ENCODE results near the gene TEP1. TPM values are rescaled to one million over a fixed set of nuclear protein-coding genes. Genes with fewer than 3 reads are reported as not detected.

The TEP1 gene
- total and polyA plus RNA-seq, 2 of the 8 experiments (the other 6 are each of a cell fraction or from before 2014, with no cell fraction given): 6.9 to 10.7 TPM

GRCh38 chr14:20418501-20418909 lies 5.2 kb upstream of the TEP1 start:
- Histone ChIP-seq H3K27ac (ENCODE audit: low read depth, low read length) (no peak overlapping the region), H3K4ac (replicated peaks; ENCODE audit: insufficient read length, low read depth, low read length) (no peak overlapping the region), H3K23ac (ENCODE audit: insufficient read length) (no peak overlapping the region), H4K8ac (ENCODE audit: extremely low read depth, insufficient read depth, low read length) (no peak overlapping the region), H2BK15ac (ENCODE audit: low read length) (no peak overlapping the region), H2AFZ (ENCODE audit: low read length) (no peak overlapping the region), H3K9me3 (ENCODE audit: insufficient read depth in 2 of 2, low read depth in 1 of 2, low read length in 1 of 2) (no peaks in the 10 kb centered on the region), H3K18ac (ENCODE audit: extremely low read depth, low read length) (no peak overlapping the region), H3K4me1 (replicated peaks in 1 of 4; ENCODE audit: control insufficient read depth in 3 of 4, insufficient read depth in 4 of 4, low read length in 3 of 4) (peaks cover 0 to 10% (median 4%) of the 10 kb centered on the region in 4 experiments; a peak in 4 of 7 replicates), H3K23me2 (ENCODE audit: low read depth, low read length) (peaks cover 4% of the 10 kb centered on the region), H2BK12ac (ENCODE audit: low read depth, low read length) (no peak overlapping the region), H2BK5ac (ENCODE audit: low read depth, low read length) (no peak overlapping the region), H3K4me3 (ENCODE audit: extremely low read depth in 1 of 4, insufficient read depth in 2 of 4, low read depth in 3 of 4, low read length in 4 of 4) (no peak overlapping the region), H4K91ac (replicated peaks; ENCODE audit: insufficient read length, low read length) (no peak overlapping the region), H2AK5ac (ENCODE audit: low read depth, low read length) (no peak overlapping the region), H3K4me2 (ENCODE audit: insufficient read depth in 1 of 2, low read depth in 2 of 2, low read length in 2 of 2) (no peak overlapping the region), H3K14ac (ENCODE audit: insufficient read length) (no peak overlapping the region), H3K56ac (replicated peaks; ENCODE audit: insufficient read length, low read depth, low read length) (no peak overlapping the region), H3K79me2 (ENCODE audit: control insufficient read depth in 1 of 2, insufficient read depth in 2 of 2, low read length in 2 of 2) (no peaks in the 10 kb centered on the region), H3K79me1 (ENCODE audit: low read depth, low read length) (no peaks in the 10 kb centered on the region), H4K20me1 (replicated peaks in 1 of 2; ENCODE audit: control insufficient read depth in 1 of 2, insufficient read depth in 2 of 2, low read length in 2 of 2) (no peaks in the 10 kb centered on the region), H2BK20ac (ENCODE audit: low read length) (no peak overlapping the region), H3K36me3 (ENCODE audit: control insufficient read depth in 2 of 4, insufficient read depth in 4 of 4, low read length in 3 of 4) (no peaks in the 10 kb centered on the region), H3K27me3 (replicated peaks in 1 of 4; ENCODE audit: control insufficient read depth in 3 of 4, extremely low read depth in 1 of 4, insufficient read depth in 3 of 4, low read length in 3 of 4) (no peaks in the 10 kb centered on the region), H2BK120ac (replicated peaks; ENCODE audit: low read depth, low read length) (no peak overlapping the region), H3K9ac (replicated peaks in 1 of 4; ENCODE audit: extremely low read depth in 1 of 4, low read depth in 3 of 4, low read length in 3 of 4) (no peak overlapping the region), H4K5ac (ENCODE audit: insufficient read length, low read depth, low read length) (no peak overlapping the region)
- DNase-seq (ENCODE audit: low read depth in 1 of 2, low spot score in 2 of 2) (no peak), FAIRE-seq (no peak)
- ChIA-PET POLR2A (ENCODE audit: partially characterized antibody) (interaction anchor here (2.1 to 2.6 kb wide), 2 partner anchors 37 to 51 kb away, joined by 6 to 12 read pairs; partner anchors contain the start of genes APEX1, OSGEP and PNP), CTCF (ENCODE audit: partially characterized antibody) (interaction anchor here (1.0 to 1.3 kb wide), 2 partner anchors 36 to 71 kb away, joined by 3 read pairs; partner anchors contain the start of gene OSGEP)
- WGBS, 2 experiments (ENCODE audit: extremely low coverage in 1 of 2, insufficient coverage in 1 of 2, insufficient read length in 1 of 2, insufficient replicate concordance in 2 of 2, low coverage in 1 of 2, low lambda C conversion rate in 2 of 2, missing lambda C conversion rate in 1 of 2): 92% methylated on average over 2 of the region's 2 CpGs; no CpG with 5 or more reads in 1 of the 2 experiments
- TF ChIP-seq RFX5 (IDR thresholded peaks at IDR 0.05; ENCODE audit: borderline replicate concordance, low read depth, low read length): no peak
